ENCODE data around the gene C16orf95. TPM values are rescaled to one million over a fixed set of nuclear protein-coding genes. Genes with fewer than 3 reads are reported as not detected.
A peak's percentile ranks its signal among the peaks of the same experiment; 100 is the strongest.

Gene C16orf95
- total and polyA plus RNA-seq, 12 donors: 0.67 to 9.9 (median 5.3) TPM

- Histone ChIP-seq H3K9me3 (replicated peaks in 1 of 3) (no peaks in the 10 kb centered on the region), H3K4me3 (no peak overlapping the region), H3K4me1 (replicated peaks in 1 of 2) (no peaks in the 10 kb centered on the region), H3K27ac (no peak overlapping the region), H3K36me3 (replicated peaks in 1 of 2) (peaks cover 0 to 37% of the 10 kb centered on the region in 2 donors), H3K27me3 (no peaks in the 10 kb centered on the region)
- TF ChIP-seq POLR2A (IDR thresholded peaks at IDR 0.05) (no peak), CTCF (IDR thresholded peaks at IDR 0.05) (no peak)
- no peak for DNase-seq
- WGBS, 4 donors: 90 to 95% (median 93%) methylated on average over 6 to 8 of the region's 8 CpGs
- intact Hi-C loops (cut with DNase I): no loop called here
These were observed 39.3 kb upstream of the C16orf95 start for GRCh38 chr16:87356491-87356853.

- no peak for TF ChIP-seq POLR2A (IDR thresholded peaks at IDR 0.05)
- TF ChIP-seq CTCF (IDR thresholded peaks at IDR 0.05): no peak
- DNase-seq: no peak
- Histone ChIP-seq H3K9me3 (replicated peaks in 1 of 3) (no peaks in the 10 kb centered on the region), H3K36me3 (replicated peaks in 1 of 2) (peaks cover 0 to 15% of the 10 kb centered on the region in 2 donors), H3K27me3 (no peaks in the 10 kb centered on the region), H3K27ac (no peak overlapping the region), H3K4me1 (replicated peaks in 1 of 2) (no peaks in the 10 kb centered on the region), H3K4me3 (no peak overlapping the region)
- 89 to 98% (median 92%) methylated on average over 17 of the region's 17 CpGs for WGBS, 4 donors
- intact Hi-C loops (cut with DNase I): no loop called here
These were observed 36.4 kb upstream of the C16orf95 start for GRCh38 chr16:87353613-87354012.

GRCh38 chr16:87352818-87353217 lies 35.6 kb upstream of the C16orf95 start:
- Histone ChIP-seq H3K9me3 (replicated peaks in 1 of 3) (no peaks in the 10 kb centered on the region), H3K27me3 (no peaks in the 10 kb centered on the region), H3K4me3 (no peak overlapping the region), H3K36me3 (replicated peaks in 1 of 2) (peaks cover 0 to 7% of the 10 kb centered on the region in 2 donors), H3K27ac (no peak overlapping the region), H3K4me1 (replicated peaks in 1 of 2) (no peaks in the 10 kb centered on the region)
- no peak for DNase-seq
- intact Hi-C loops (cut with DNase I): no loop called here
- TF ChIP-seq CTCF (IDR thresholded peaks at IDR 0.05) (no peak), POLR2A (IDR thresholded peaks at IDR 0.05) (no peak)
- 94 to 99% (median 95%) methylated on average over 6 to 15 of the region's 15 CpGs for WGBS, 4 donors

GRCh38 chr16:87351320-87351698 lies 34.1 kb upstream of the C16orf95 start:
- DNase-seq: no peak
- H3K27ac ChIP-seq: peak overlapping the region in 1 of 5 donors; percentile 54
- 59 to 90% (median 63%) methylated on average over 8 to 9 of the region's 9 CpGs for WGBS, 4 donors
- intact Hi-C loops (cut with DNase I): no loop called here
- TF ChIP-seq CTCF (IDR thresholded peaks at IDR 0.05) (no peak), POLR2A (IDR thresholded peaks at IDR 0.05) (no peak)
- H3K4me3 ChIP-seq: no peak overlapping the region
- no peaks in the 10 kb centered on the region for H3K9me3 ChIP-seq (replicated peaks in 1 of 3)
- H3K36me3 ChIP-seq (replicated peaks in 1 of 2): peaks cover 0 to 8% of the 10 kb centered on the region in 2 donors
- H3K4me1 ChIP-seq (replicated peaks in 1 of 2): no peaks in the 10 kb centered on the region
- H3K27me3 ChIP-seq: no peaks in the 10 kb centered on the region
